Stimulated activated CD8-positive, alpha-beta memory T cell treated with anti-CD3 and anti-CD28 coated beads, Interleukin-15, amount 100 ng/mL, for 48 hours (primary cell): Measurements from ENCODE around the gene MARK4.
"Not testable (repeated sequence)": the region's sequence is repeated elsewhere in the genome, so short reads cannot be mapped to it uniquely, and the experiment has no call there.

Experiments
- DNase-seq, 2 donors: peaks; one replicate each; pipeline ENCODE4 v3.0.0-alpha.2; 2020; ENCODE audit warnings: low read depth in 2 of 2

MARK4 gene

DNA sequence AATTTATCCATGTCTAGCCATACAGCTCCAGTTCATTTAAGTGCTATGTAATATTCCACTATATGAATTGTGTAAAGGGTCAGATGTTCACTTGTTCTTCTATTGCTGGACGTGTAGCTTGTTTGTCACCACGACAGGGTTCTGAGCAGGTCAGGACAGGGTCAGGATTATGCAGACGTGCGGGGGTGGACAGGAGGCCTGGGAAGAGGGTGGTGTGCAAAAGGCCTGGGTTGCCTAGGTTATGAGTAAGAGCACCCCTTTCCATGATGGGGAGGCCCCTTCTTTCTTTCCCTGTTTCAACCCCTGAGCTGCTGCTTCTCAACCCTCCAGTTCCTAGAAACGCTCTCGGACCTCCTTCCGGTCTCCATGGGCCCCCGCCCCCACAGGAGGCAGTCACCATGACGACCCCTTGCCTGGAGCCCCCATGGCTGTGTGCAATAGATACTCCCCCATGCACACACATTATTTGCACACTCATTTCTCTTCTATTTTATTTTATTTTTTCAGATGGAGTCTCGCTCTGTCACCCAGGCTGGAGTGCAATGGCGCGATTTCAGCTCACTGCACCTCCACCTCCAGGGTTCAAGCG lies 7.8 kb upstream of the MARK4 start:
- no peak for DNase-seq

DNA sequence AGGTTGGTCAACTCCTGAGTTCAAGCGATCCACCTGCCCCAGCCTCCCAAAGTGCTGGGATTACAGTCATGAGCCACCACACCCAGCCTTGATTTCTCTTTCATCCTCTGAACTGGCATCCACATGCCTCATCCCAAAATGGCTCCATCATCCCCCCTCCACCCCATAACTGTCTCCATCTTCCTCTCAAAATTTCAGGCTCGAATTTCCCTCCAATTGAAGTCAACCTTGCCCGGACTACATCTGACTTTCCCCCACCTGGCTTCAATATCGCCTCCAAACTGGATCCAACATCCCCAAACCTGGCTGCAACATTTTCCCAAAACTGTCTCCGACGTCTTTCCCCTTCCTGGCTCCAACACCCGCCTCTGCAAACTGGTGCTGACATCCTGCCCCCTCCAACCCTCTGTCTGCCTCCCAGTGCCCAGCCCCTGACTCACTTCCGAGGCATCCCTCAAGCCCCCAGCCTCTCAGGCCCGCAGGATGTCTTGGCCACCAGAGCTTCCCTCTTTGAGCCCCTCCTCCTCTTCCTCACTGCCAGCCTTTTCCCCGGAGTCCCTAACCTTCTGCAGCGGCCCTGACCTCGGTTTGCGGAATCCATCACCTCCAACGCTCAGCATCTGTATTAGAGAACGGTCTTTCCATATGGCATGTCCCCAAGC lies 6.8 kb upstream of the MARK4 start:
- DNase-seq = no peak

DNA sequence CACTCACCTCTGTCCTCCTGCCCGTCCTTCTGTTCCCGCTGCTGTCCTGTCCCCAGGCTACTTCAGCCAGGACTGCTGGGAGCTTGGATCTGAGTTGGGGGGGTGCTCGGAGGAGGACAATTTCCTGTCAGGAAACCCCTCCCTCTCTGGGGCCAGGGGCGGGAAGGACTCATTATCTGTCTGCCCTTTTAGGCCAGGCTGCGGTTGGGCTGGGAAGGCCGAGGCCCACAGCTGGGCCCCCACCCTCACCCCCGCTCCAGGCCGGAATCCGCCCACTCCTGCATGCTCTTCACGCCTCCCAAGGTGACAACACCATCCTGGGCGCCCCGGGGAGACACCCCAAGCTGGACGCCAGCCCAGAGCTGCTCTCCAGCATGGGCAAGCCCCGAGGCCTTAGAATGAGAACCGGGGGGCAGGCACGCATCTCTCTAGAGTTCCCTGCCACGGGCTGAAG lies 5.7 kb upstream of the MARK4 start, which contains the start of gene EXOC3L2:
Gene EXOC3L2 (minus strand): TSS at position 74 of the 454 bp plus-strand sequence. CDS start 6,362 bp downstream, outside the sequence.
- DNase-seq = no peak

DNA sequence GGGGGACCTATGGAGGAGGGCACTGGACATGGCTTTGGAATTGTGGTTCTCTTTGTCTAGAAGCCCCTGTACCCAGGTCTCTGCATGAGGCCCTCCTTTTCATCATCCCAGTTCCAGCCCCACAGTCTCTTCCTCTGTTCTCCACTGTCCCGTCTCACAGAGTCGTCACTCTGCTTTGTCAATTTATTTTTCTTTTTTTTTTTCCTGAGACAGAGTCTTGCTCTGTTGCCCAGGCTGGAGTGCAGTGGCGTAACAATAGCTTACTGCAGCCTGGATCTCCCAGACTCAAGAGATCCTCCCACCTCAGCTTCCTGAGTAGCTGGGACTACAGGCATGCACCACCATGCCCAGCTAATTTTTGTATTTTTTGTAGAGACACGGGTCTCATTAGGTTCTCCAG lies 5.2 kb upstream of the MARK4 start:
- no peak for DNase-seq

DNA sequence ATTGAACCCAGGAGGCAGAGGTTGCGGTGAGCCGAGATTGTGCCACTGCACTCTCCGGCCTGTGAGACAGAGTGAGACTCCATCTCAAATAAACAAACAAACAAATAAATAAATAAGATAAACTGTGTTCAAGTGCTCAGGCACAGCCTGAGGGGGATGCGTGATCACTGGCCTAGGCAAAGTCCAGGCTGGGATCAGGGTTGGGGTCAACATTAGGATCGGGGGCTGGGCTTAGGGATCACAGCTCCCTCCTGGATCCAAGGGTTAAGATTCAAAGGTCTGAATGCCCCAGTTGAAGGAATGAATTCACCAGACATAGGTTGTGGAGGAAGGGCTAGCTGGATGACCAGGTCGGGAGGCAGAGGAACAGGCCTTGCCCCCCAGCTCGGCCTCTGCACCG lies 3.9 kb upstream of the MARK4 start:
- DNase-seq = no peak

DNA sequence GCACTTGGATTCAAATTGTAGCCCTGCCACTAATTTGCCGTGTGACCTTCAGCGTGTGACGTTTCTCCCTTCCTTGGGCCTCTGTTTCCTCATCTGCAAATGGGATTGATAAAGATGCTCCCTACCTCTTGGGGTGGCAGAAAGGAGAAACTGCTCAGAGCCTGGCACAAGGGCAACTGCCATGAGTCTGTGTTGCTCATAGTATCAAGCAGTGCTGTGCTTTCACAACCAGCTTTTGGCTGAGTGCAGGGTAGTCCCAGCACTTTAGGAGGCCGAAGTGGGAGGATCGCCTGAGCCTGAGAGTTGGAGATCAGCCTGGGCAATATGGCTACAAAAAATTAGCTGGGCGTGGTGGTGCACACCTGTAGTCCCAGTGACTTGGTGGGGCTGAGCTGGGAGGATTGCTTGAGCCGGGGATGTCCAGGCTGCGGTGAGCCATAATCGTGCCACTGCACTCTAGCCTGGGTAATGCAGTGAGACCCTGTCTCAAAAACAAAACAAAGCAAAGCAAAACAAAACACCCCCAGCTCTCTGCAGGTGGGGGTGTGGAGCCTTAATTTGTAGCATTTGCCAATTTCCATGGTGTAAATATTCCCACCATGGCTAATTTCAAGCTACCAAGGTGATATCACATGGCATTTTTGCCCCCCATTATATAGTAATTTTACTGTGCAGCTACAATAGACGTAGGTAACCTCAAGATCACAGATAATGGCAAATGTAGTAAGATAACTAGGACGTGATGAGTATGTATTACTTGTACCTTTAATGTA lies 1.6 kb upstream of the MARK4 start:
- no peak for DNase-seq

DNA sequence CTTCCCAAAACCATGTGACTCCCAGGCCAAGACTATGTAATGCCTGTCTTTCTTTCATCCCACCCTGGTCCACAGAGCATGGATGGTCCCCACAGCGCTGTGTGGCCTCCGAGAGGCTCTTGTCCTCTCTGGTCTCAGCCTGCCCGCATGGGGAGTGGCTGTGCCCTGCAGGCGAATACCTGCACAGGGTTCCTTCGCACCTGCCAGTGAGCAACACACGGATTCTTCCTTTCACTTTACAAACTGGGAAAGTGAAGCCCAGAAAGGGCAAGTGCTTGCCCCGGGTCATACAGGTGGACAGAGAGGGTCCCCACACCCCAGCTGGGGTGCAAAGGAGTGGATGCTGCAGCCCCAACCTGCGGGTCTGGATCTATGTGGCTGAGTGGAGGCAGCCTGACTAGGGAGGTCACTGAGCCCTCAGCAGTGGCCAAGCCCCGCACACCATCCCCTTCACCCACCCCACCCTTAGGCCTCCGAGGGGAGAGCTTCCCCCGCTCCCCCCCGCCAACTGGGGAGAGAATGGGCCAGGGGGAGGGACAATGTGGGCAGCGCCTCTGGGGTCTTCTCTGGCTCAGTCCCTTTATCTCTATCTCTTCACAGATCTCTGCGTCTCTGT lies 747 bp upstream of the MARK4 start:
- no peak for DNase-seq

DNA sequence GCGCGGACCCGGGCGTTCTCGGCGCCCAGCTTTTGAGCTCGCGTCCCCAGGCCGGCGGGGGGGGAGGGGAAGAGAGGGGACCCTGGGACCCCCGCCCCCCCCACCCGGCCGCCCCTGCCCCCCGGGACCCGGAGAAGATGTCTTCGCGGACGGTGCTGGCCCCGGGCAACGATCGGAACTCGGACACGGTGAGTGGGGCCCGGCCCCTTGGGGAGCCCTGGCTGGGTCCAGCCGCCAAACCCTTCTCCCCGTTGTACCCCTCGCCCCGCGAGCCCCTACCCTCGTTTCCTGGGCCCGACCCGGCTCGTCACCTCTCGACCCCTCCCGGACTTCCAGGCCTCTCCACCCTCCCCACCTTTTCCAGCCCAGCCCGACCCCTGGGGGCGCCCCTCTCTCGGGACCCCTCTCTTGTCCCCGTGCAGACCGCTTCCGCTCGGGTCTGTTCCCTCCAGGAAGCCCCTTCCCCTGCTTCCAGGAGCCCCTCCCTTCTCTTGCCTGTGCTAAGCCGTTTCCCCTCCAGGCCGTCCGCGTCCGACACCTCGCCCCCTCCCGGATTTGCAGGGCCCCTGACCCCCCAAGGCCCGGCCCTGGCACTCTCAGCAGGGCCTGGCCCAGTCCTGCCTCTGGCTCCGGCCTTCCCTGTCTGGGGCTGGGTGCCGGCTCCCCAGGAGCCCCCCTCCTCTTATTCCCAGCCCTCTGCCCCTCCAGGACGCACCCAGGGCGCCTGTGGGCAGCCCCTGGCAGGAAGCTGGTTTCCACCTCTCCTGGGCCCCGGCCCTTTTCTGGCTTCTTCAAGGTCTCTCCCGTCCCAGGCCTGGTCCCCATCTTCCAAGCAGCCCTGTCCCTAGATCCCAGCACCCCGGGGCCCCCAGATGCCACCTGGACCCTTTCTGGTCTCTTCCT lies 632 bp downstream of the MARK4 start:
- DNase-seq = no peak

DNA sequence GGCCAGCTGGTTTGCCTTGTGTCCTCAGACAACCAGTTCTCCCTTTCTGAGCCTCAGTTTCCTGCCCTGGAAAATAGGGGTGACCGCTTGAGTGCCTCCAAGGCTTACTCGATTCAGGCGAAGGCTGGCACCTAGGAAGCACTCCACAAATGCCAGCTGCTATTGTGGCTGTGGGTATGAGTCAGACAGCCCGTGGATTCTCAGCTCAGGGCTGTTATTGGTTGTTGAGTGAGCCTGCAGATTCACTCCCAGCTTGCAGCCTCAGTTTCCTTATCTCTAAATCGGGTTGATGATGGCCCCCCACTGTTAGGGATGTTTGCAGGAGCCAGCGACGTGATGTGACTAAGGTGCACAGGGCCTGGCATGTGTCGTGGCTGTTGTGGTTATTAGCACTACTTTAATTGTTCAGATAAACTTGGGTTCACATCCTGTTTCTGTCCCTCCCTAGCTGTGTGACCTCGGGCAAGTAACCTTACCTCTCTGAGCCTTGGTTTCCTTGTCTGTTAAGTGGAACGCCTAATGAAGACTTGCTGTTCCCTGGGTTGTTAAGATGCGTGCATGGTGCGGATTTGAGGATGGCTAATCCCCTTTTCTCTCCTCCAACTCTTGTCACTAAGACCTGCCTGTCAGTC lies 2.4 kb downstream of the MARK4 start:
- DNase-seq = no peak

DNA sequence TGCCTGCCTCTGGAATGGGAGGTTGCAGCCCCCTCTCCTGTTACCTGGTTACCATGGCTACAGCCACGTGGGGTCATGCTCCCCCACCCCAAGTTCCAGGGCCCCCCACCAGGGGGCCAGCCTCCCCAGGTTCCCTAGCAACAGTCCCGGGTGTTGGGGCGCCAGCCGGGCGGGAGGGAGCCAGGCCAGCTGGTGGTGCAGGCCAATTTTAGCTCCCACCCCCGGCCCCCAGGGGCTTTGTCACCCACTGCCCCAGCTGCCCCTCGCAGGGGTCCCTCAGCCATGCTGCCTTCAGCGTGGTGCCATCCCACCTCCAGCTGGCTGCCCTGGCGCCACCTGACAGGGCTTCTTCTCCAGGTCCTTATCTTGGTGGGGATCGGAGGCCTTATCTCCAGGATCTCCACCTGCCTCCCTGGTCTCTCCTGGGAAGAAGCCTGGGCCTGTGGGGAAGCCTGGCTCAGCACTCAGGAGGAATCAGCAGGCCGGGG lies 3.0 kb downstream of the MARK4 start:
- no peak for DNase-seq

DNA sequence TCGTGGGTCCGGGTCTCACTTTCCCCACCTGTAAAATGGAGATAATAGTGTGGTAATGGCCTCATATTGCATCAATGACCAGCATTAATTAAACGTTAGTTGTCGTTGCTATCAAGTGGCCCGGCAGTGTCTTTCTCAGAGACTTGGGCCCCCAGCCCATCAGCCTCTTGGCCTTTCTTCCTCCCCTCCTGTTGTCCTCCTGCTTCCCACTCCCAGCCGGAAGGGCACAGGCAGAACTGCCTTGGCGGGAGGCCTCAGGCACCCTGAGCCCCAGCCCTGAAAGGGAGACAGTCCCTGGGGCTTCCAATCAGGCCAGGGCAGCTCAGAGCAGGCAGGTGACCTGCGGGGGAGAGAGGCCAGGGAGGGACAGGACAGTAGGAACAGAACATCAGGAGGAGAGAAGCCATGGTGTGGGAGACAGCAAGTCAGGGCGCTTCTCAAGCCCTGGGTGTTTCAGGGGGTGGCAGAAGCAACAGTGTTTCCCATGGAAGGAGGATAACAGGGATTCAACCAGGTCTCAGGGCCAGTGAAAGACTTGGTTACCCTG lies 4.6 kb downstream of the MARK4 start:
- DNase-seq = no peak

DNA sequence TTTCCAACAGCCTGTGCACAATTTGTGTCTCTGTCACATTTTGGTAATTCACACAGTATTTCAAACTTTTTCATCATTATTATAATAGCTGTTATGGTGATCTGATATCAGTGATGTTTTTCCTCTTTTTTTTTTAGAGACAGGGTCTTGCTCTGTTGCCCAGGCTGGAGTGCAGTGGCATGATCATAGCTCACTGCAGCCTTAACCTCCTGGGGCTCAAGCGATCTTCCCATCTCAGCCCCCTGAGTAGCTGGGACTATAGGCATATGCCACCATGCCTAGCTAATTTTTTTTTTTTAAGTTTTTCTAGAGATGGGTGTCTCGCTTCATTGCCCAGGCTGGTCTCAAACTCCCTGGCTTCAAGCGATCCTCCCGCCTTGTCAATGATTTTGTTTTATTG lies 5.8 kb downstream of the MARK4 start:
- no peak for DNase-seq

DNA sequence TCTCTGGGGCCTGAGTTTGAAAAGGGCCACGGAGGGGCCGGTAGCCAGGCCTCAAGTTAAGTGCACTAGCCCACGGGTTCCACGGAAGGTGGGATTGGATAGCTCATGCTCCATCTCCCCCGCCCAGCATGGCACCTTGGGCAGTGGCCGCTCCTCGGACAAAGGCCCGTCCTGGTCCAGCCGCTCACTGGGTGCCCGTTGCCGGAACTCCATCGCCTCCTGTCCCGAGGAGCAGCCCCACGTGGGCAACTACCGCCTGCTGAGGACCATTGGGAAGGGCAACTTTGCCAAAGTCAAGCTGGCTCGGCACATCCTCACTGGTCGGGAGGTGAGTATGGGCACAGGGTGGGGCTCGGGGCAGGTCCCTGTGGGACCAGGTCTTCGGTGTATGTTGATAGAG lies 7.8 kb downstream of the MARK4 start:
- no peak for DNase-seq

DNA sequence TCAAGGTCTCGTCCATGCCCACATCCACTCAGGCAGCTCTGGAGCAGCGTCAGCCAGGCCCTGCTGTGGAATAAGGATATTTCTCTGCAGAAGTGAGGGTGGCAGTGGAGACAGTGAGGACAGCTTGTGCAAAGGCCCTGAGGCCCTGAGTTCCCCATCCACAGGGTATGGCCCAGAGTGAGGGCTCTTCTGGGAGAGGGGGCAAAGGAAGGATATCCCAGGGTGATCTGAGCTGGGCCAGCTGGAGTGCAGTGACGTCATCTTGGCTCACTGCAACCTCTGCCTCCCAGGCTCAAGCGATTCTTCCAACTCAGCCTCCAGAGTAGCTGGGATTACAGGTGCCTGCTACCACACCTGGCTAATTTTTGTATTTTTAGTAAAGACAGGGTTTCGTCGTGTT lies 11.5 kb downstream of the MARK4 start:
- no peak for DNase-seq

DNA sequence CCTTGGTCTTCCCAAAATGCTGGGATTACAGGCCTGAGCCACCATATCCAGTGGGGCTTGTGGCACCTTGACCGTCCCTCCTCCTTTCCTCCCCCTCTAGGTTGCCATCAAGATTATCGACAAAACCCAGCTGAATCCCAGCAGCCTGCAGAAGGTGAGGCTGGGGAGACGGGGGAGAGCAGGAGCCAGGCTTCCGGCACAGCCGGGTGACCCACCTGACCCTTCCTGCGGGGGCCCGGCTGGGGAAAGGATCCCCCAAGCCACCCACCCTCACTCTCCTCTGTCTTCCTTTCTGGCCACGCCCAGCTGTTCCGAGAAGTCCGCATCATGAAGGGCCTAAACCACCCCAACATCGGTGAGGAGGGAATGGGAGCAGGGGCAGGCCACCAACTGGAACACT lies 11.9 kb downstream of the MARK4 start:
- DNase-seq = no peak

DNA sequence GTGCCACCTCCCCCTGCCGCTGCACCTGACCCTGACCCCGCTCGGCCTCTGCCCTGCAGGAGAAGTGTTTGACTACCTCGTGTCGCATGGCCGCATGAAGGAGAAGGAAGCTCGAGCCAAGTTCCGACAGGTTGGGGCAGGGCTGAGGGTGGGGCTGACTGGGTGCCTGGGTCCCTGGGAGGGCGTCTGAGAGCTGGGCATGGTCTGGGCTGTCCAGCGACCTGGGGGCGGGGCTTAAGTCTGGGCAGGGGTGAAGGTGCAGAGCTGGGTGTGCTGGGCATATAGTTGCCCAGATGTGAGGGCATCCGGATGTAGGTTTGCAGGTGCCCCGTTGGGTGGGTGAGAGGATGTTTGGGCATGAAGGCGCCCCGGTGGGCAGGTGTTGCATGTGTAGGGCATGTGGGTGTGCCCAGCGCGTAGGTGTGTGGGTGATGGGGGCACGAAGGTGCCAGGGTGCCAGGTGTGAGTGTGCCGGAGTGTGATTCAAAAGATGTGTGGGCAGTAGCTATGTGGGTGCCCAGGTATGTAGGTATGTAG lies 13.8 kb downstream of the MARK4 start:
- DNase-seq = no peak

DNA sequence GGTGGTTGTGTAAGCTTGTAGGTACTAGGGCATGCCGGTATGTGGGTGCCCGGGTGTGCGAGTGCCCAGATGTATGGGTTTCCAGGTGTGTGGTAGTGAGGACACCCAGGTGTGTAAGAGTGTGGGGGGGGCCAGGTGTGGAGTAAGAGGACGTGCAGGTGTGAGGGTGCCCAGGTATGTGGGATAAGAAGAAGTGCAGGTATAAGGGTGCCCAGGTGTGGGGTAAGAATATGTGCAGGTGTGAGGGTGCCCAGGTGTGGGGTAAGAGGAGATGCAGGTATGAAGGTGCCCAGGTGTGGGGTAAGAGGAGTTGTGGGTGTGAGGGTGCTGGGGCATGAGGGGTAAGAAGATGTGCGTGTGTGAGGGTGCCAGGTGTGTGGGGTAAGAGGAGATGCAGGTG lies 14.3 kb downstream of the MARK4 start:
- no peak for DNase-seq

DNA sequence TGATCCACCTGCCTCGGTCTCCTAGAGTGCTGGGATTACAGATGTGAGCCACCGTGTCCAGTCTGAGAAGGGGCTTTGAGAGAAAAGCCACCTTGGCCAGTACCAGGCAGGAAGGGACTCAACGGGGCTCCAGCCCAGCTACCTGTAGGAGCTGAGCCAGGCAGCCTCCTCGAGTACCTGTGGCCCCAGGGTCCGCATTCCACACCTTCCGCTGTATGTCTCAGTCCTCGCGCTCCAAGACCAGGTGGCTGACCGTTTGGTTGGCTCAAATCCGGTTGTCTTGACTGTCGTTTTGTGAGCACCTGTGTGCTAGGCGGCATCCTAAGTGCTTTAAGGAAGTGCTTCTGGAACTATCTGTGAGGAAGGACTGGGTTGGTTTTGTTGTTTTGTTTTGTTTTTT lies 16.2 kb downstream of the MARK4 start:
- no peak for DNase-seq

DNA sequence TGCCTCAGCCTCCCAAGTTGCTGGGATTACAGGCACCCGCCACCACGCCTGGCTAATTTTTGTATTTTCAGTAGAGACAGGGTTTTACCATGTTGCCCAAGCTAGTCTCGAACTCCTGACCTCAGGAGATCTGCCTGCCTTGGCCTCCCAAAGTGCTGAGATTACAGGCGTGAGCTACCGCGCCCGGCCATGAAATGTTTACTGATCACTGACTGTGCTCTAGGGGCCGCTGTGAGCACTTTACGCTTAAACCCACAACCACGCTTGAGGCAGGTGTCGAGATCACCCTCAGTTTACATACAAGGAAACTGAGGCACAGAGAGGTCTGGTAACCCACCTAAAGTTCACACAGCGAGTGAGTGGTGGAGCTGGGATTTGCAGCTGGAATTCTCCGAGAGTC lies 18.9 kb downstream of the MARK4 start:
- not testable (repeated sequence) for DNase-seq

DNA sequence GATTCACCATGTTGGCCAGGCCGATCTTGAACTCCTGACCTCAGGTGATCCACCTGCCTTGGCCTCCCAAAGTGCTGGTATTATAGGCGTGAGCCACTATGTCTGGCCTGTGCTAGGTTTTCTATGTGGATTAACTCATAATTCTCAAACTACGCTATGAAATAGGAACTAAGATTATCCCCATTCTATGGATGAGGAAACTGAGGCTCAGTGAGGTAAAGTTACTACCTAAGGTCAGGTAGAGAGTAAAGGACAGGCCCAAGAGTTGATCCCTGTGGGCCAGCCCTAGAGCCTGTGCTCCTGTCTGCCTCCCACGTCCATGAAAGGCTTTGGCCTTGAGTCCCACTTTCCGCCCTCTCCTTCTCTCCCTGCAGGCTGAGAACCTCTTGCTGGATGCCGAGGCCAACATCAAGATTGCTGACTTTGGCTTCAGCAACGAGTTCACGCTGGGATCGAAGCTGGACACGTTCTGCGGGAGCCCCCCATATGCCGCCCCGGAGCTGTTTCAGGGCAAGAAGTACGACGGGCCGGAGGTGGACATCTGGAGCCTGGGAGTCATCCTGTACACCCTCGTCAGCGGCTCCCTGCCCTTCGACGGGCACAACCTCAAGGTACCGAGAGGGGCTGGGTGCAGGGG lies 20.1 kb downstream of the MARK4 start:
- DNase-seq = no peak
